Measurements from ENCODE around the gene PRMT1. TPM values are rescaled to one million over a fixed set of nuclear protein-coding genes. Genes with fewer than 3 reads are reported as not detected.
"Not testable (repeated sequence)": the region's sequence is repeated elsewhere in the genome, so short reads cannot be mapped to it uniquely, and the experiment has no call there.

Gene PRMT1
- total RNA-seq, result 173 and 187 TPM in 2 replicates

- intact Hi-C loops (cut with micrococcal nuclease), result loop anchor here (2.0 kb wide), 2 partner anchors 89 to 181 kb away; partner anchors contain the start of genes AP2A1 and RPS11
Observed at GRCh38 chr19:49677231-49677900, at the start of gene PRMT1. TSS of gene PRMT1 (plus strand) at chr19:49677271. CDS start at chr19:49677281, 10 bp downstream.

GRCh38 chr19:49629659-49630058, 47.4 kb upstream of the PRMT1 start:
- intact Hi-C loops (cut with micrococcal nuclease), result no loop called here

- intact Hi-C loops (cut with micrococcal nuclease), result no loop called here
Observed at GRCh38 chr19:49631014-49631588, 46.0 kb upstream of the PRMT1 start.

- intact Hi-C loops (cut with micrococcal nuclease), result no loop called here
Observed at GRCh38 chr19:49631610-49632192, 45.4 kb upstream of the PRMT1 start.

GRCh38 chr19:49632576-49632975, 44.5 kb upstream of the PRMT1 start:
- intact Hi-C loops (cut with micrococcal nuclease), result no loop called here

- intact Hi-C loops (cut with micrococcal nuclease), result not testable (repeated sequence)
Observed at GRCh38 chr19:49633273-49633672, 43.8 kb upstream of the PRMT1 start.

GRCh38 chr19:49635530-49636232, 41.4 kb upstream of the PRMT1 start:
- intact Hi-C loops (cut with micrococcal nuclease), result no loop called here

GRCh38 chr19:49636233-49636932, 40.7 kb upstream of the PRMT1 start:
- intact Hi-C loops (cut with micrococcal nuclease), result no loop called here

- intact Hi-C loops (cut with micrococcal nuclease), result no loop called here
Observed at GRCh38 chr19:49637821-49638738, 39.0 kb upstream of the PRMT1 start.

GRCh38 chr19:49639401-49640112, 37.5 kb upstream of the PRMT1 start:
- intact Hi-C loops (cut with micrococcal nuclease), result loop anchor here (1.0 to 2.0 kb wide), 5 partner anchors 46 to 211 kb away; partner anchors contain the start of genes ALDH16A1, NOSIP and PTOV1

- intact Hi-C loops (cut with micrococcal nuclease), result loop anchor here (1.0 to 2.0 kb wide), 5 partner anchors 47 to 210 kb away; partner anchors contain the start of genes ALDH16A1, NOSIP and PTOV1
Observed at GRCh38 chr19:49640113-49640898, 36.8 kb upstream of the PRMT1 start, which contains the start of gene RRAS. TSS of gene RRAS (minus strand) at chr19:49640143. CDS start at chr19:49640098, 45 bp downstream.

- intact Hi-C loops (cut with micrococcal nuclease), result loop anchor here (1.0 to 2.0 kb wide), 4 partner anchors 23 to 235 kb away; partner anchors contain the start of genes AKT1S1, BCL2L12, IRF3 and PTOV1
Observed at GRCh38 chr19:49641688-49642491, 35.2 kb upstream of the PRMT1 start, which contains the start of gene SCAF1. TSS of gene SCAF1 (plus strand) at chr19:49642209. CDS start at chr19:49645027, 2,818 bp downstream.

- intact Hi-C loops (cut with micrococcal nuclease), result loop anchor here (1.0 to 2.0 kb wide), 2 partner anchors 23 to 234 kb away; partner anchors contain the start of genes AKT1S1, BCL2L12, IRF3 and TBC1D17
Observed at GRCh38 chr19:49642492-49643035, 34.5 kb upstream of the PRMT1 start.

GRCh38 chr19:49643466-49643865, 33.6 kb upstream of the PRMT1 start:
- intact Hi-C loops (cut with micrococcal nuclease), result loop anchor here (2.0 kb wide), 1 partner anchor 233 kb away; the partner anchor contains the start of genes AKT1S1 and TBC1D17

GRCh38 chr19:49645592-49645991, 31.5 kb upstream of the PRMT1 start:
- intact Hi-C loops (cut with micrococcal nuclease), result no loop called here

GRCh38 chr19:49645995-49646394, 31.1 kb upstream of the PRMT1 start:
- intact Hi-C loops (cut with micrococcal nuclease), result no loop called here

- intact Hi-C loops (cut with micrococcal nuclease), result no loop called here
Observed at GRCh38 chr19:49646586-49646985, 30.5 kb upstream of the PRMT1 start.
